Pancreas (tissue), 10 donors: ENCODE results near the gene C4orf36. TPM values are rescaled to one million over a fixed set of nuclear protein-coding genes. Genes with fewer than 3 reads are reported as not detected.

Source experiments
- ATAC-seq, 4 donors: fragments of 200-7000 bp; cut with Tn5 transposase; one replicate each; pipeline versions ENCODE4 v1.8.0 to v1.9.1; 2020; ENCODE audit warnings: mild to moderate bottlenecking in 4 of 4, moderate library complexity in 4 of 4
- DNase-seq, 6 donors: peaks; one replicate each; pipeline ENCODE4 v3.0.0-alpha.2; 2020
- FAIRE-seq: peaks from 2 replicates; lab custom pipeline; 2012; peaks lifted over from hg19 to GRCh38; lab: Jason Lieb, UNC
- H3K27ac ChIP-seq, 4 donors: fragments of 200-600 bp; sonication (generic); 1 replicate in 3 of 4; 2 replicates in 1 of 4; pipeline versions ENCODE4 v1.5.0 to v1.8.0; 2020
- H3K27me3 ChIP-seq, 4 donors: fragments of 200-600 bp; one replicate each; pipeline ENCODE4 v1.8.0; 2021
- H3K36me3 ChIP-seq, 3 donors: fragments of 200-600 bp; sonication (generic) in 1 of 3; one replicate each; pipeline versions ENCODE4 v1.5.0 to v1.8.0; 2020 to 2021
- H3K4me1 ChIP-seq, 3 donors: fragments of 200-600 bp; one replicate each; pipeline ENCODE4 v1.8.0; 2021
- H3K4me3 ChIP-seq, 4 donors: fragments of 200-600 bp; sonication (generic) in 2 of 4; one replicate each; pipeline versions ENCODE4 v1.5.0 to v1.8.0; 2020 to 2021
- H3K9me3 ChIP-seq, 4 donors: fragments of 200-600 bp; one replicate each; pipeline ENCODE4 v1.8.0; 2021
- WGBS, 2 donors: extraction: QIAGEN DNeasy Blood & Tissue Kit; methylation state at CpG; one replicate each; pipeline ENCODE4 v1.1.7; 2013; 5-methylcytosine and 5-hydroxymethylcytosine counted together
- intact Hi-C, 3 donors: fragments of 100-400 bp; cut with DNase I; formaldehyde crosslinking; loops; one replicate each; pipeline versions ENCODE4 v1.11.1 to v1.14.2; 2022
- polyA plus RNA-seq, 2 donors: library from polyadenylated mRNA; stranded (reverse); fragments of 200-250 nt; gene quantifications; one replicate each; pipeline ENCODE4 v1.2.3, GENCODE V29; 2013
- total RNA-seq, 6 donors: library from RNA; stranded (reverse); fragmentation: NEBNext Ultra II Directional in 4 of 6; extraction: Animal tissue kit (Norgen Biotek cat#: 25700) in 4 of 6; gene quantifications; one replicate each; pipeline versions ENCODE4 v1.2.1 to v1.2.4, GENCODE V29; 2021 to 2023
- TF ChIP-seq, protein P1 (sequence below), 4 donors: fragments of 200-600 bp; sonication (generic) in 3 of 4; IDR thresholded peaks; one replicate each; pipeline versions ENCODE4 v1.5.0 to v1.8.0; 2021; ENCODE audit warnings: antibody characterized with exemption in 4 of 4
- donor health status: healthy with polysubstance abuse.
- donor health status: DM: no; HTN: no; CAD: no; lungs with moderate emphysema.
- donor health status: DM: no; HTN: no; CAD: no.
- donor health status: control.
- donor health status: control.
- donor health status: Bipolar disorder and iron deficiency.
- donor health status: DM: yes; HTN: yes; CAD: no.
- donor health status: DM: no; HTN: no; CAD: no.
- donor health status: DM: no; HTN: no; CAD: no.
- donor health status: DM: yes; HTN: yes; CAD: no.

C4orf36 gene
- total and polyA plus RNA-seq, 8 donors = 0.35 to 0.88 (median 0.65) TPM; not detected in 1

GRCh38 chr4:86895692-86896488 is 3.7 kb upstream of the C4orf36 start:
- Histone ChIP-seq H3K36me3 (no peaks in the 10 kb centered on the region), H3K4me1 (peaks cover 0 to 6% (median 0%) of the 10 kb centered on the region in 3 donors), H3K9me3 (no peaks in the 10 kb centered on the region), H3K4me3 (no peak overlapping the region), H3K27ac (no peak overlapping the region), H3K27me3 (no peaks in the 10 kb centered on the region)
- no peak for DNase-seq
- TF ChIP-seq, protein P1, sequence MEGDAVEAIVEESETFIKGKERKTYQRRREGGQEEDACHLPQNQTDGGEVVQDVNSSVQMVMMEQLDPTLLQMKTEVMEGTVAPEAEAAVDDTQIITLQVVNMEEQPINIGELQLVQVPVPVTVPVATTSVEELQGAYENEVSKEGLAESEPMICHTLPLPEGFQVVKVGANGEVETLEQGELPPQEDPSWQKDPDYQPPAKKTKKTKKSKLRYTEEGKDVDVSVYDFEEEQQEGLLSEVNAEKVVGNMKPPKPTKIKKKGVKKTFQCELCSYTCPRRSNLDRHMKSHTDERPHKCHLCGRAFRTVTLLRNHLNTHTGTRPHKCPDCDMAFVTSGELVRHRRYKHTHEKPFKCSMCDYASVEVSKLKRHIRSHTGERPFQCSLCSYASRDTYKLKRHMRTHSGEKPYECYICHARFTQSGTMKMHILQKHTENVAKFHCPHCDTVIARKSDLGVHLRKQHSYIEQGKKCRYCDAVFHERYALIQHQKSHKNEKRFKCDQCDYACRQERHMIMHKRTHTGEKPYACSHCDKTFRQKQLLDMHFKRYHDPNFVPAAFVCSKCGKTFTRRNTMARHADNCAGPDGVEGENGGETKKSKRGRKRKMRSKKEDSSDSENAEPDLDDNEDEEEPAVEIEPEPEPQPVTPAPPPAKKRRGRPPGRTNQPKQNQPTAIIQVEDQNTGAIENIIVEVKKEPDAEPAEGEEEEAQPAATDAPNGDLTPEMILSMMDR (IDR thresholded peaks at IDR 0.05) = peak in 3 of 4 donors; percentile 28 to 62 (median 57)
- ATAC-seq = peak in 3 of 4 donors; percentile 43 to 52 (median 44)
- peak; percentile 89 for FAIRE-seq
- 67 to 73% methylated on average over 6 of the region's 6 CpGs for WGBS, 2 donors
- intact Hi-C loops = loop anchor here in 2 of 3 donors (5.0 to 10.0 kb wide), 2 partner anchors 399 to 401 kb away; no protein-coding TSS in a partner anchor

DNA sequence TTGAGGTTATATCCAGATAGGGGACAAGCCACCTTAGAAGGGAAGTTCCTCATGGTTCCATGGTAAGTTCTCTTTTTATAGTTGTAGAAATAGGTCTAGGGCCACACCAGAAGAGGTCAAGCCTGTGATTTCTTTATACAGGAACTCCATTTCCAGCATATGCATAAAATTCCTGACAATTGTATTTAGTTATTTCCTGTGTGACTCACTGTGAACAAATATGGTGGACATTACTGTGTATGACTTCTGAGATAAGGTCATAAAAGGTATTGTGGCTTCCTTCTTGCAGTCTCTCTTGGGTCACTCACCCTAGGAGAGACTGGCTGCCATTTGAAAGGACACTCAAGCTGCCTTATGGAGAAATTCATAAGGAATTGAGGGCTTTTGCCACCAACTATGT is 2.2 kb upstream of the C4orf36 start:
- Histone ChIP-seq H3K4me1 (peaks cover 0 to 6% (median 0%) of the 10 kb centered on the region in 3 donors), H3K36me3 (no peaks in the 10 kb centered on the region), H3K27ac (no peak overlapping the region), H3K9me3 (no peaks in the 10 kb centered on the region), H3K4me3 (no peak overlapping the region), H3K27me3 (no peaks in the 10 kb centered on the region)
- ATAC-seq (no peak), DNase-seq (no peak), FAIRE-seq (no peak)
- intact Hi-C loops = loop anchor here in 1 of 3 donors (10.0 kb wide), 1 partner anchor 400 kb away; no protein-coding TSS in a partner anchor
- TF ChIP-seq, protein P1 (IDR thresholded peaks at IDR 0.05) = no peak

- ATAC-seq = no peak
- Histone ChIP-seq H3K4me1 (peaks cover 0 to 6% (median 0%) of the 10 kb centered on the region in 3 donors), H3K36me3 (no peaks in the 10 kb centered on the region), H3K4me3 (no peak overlapping the region), H3K27ac (no peak overlapping the region), H3K27me3 (no peaks in the 10 kb centered on the region), H3K9me3 (no peaks in the 10 kb centered on the region)
- DNase-seq = no peak
- WGBS, 2 donors = 89 to 92% methylated on average over 19 of the region's 19 CpGs
- no peak for FAIRE-seq
- intact Hi-C loops = loop anchor here in 1 of 3 donors (10.0 kb wide), 1 partner anchor 398 kb away; no protein-coding TSS in a partner anchor
- TF ChIP-seq, protein P1 (IDR thresholded peaks at IDR 0.05) = no peak
These were observed 914 bp upstream of the C4orf36 start for GRCh38 chr4:86893136-86893535.

- Histone ChIP-seq H3K27me3 (no peaks in the 10 kb centered on the region), H3K4me1 (peaks cover 0 to 6% (median 0%) of the 10 kb centered on the region in 3 donors), H3K27ac (peak overlapping the region; percentile 72 to 96 (median 92)), H3K4me3 (peak overlapping the region; percentile 55 to 87 (median 85)), H3K36me3 (no peaks in the 10 kb centered on the region), H3K9me3 (no peaks in the 10 kb centered on the region)
- ATAC-seq (peak in 1 of 4 donors; percentile 32), FAIRE-seq (no peak), DNase-seq (no peak)
- 7 to 8% methylated on average over 13 of the region's 13 CpGs for WGBS, 2 donors
- TF ChIP-seq, protein P1 (IDR thresholded peaks at IDR 0.05) = no peak
- intact Hi-C loops = loop anchor here in 1 of 3 donors (10.0 kb wide), 1 partner anchor 398 kb away; no protein-coding TSS in a partner anchor
These were observed 376 bp upstream of the C4orf36 start for GRCh38 chr4:86892636-86892960.
